Breast epithelium (tissue), 3 donors: ENCODE results near the gene CCIN.

Experiments used
- CTCF ChIP-seq, 3 donors: fragments of 450-650 bp; IDR thresholded peaks; one replicate each; pipeline ENCODE4 v1.5.1; 2016 to 2017; ENCODE audit warnings: antibody characterized with exemption in 3 of 3, mild to moderate bottlenecking in 3 of 3, moderate library complexity in 3 of 3
- POLR2A ChIP-seq: fragments of 450-650 bp; IDR thresholded peaks from one replicate; pipeline ENCODE4 v1.6.1; 2016; ENCODE audit warnings: antibody characterized with exemption, mild to moderate bottlenecking, moderate library complexity
- POLR2AphosphoS5 ChIP-seq, 3 donors: sonication (generic); formaldehyde crosslinking; IDR thresholded peaks; one replicate each; pipeline ENCODE4 v1.6.1; 2017; ENCODE audit warnings: antibody characterized with exemption in 3 of 3

- TF ChIP-seq POLR2A (no peak), CTCF (IDR thresholded peaks at IDR 0.05) (no peak), POLR2AphosphoS5 (IDR thresholded peaks at IDR 0.05) (no peak)
These were observed 6.0 kb upstream of the CCIN start for GRCh38 chr9:36163049-36163785.
